Fibroblast of lung (primary cell): Measurements from ENCODE around the gene MARVELD3.

ENCODE experiments used
- CTCF ChIP-seq, 2 donors: IDR thresholded peaks in 1 of 2; conservative IDR thresholded peaks in 1 of 2; 1 replicate in 1 of 2; 2 replicates in 1 of 2; pipeline ENCODE4 v1.5.1; 2011 to 2012; ENCODE audit warnings: low read length in 2 of 2, control low read depth in 1 of 2, inconsistent platforms in 1 of 2, low read depth in 1 of 2, mild to moderate bottlenecking in 1 of 2
- EZH2 ChIP-seq: IDR thresholded peaks from 2 replicates; pipeline ENCODE4 v1.5.1; 2012; ENCODE audit warnings: low read length, control low read depth, mild to moderate bottlenecking; ENCODE audit errors: missing control alignments

GRCh38 chr16:71594000-71594646 lies 31.9 kb upstream of the MARVELD3 start:
- TF ChIP-seq CTCF (conservative IDR thresholded peaks at IDR 0.05 in 1 of 2, IDR thresholded peaks at IDR 0.05 in 1 of 2; ENCODE audit: low read depth in 1 of 2, low read length in 2 of 2) = no peak
- TF ChIP-seq EZH2 = no peak
